Measurements from ENCODE around the gene THEM5. TPM values are rescaled to one million over a fixed set of nuclear protein-coding genes. Genes with fewer than 3 reads are reported as not detected.
"Not testable (repeated sequence)": the region's sequence is repeated elsewhere in the genome, so short reads cannot be mapped to it uniquely, and the experiment has no call there.

Gene THEM5
- total RNA-seq, result not detected
- long read RNA-seq, result 0 reads

GRCh38 chr1:151853411-151853943, at the start of gene THEM5:
Gene THEM5 (minus strand): TSS chr1:151853712. CDS start chr1:151853565, 147 bp downstream.
- Histone ChIP-seq H3K27ac (no peak within 1 kb of the TSS), H3K4me3 (no peak within 1 kb of the TSS), H3K36me3 (no peaks in the 10 kb centered on the region), H3K9me3 (no peaks in the 10 kb centered on the region), H3K27me3 (no peaks in the 10 kb centered on the region), H3K4me1 (peaks cover 11% of the 10 kb centered on the region)
- no peak for TF ChIP-seq CTCF (IDR thresholded peaks at IDR 0.05)
- DNase-seq (no peak), ATAC-seq (no peak)
- intact Hi-C loops (cut with DNase I), result no loop called here

GRCh38 chr1:151902858-151903257, 49.3 kb upstream of the THEM5 start:
- intact Hi-C loops (cut with DNase I), result no loop called here
- Histone ChIP-seq H3K27me3 (no peaks in the 10 kb centered on the region), H3K9me3 (peaks cover 6% of the 10 kb centered on the region), H3K4me3 (no peak overlapping the region), H3K27ac (no peak overlapping the region), H3K36me3 (no peaks in the 10 kb centered on the region), H3K4me1 (peaks cover 6% of the 10 kb centered on the region)
- DNase-seq, result no peak
- no peak for ATAC-seq
- no peak for TF ChIP-seq CTCF (IDR thresholded peaks at IDR 0.05)

GRCh38 chr1:151900804-151901203, 47.3 kb upstream of the THEM5 start:
- H3K4me1 ChIP-seq; DNase-seq; H3K9me3 ChIP-seq; H3K27ac ChIP-seq; H3K4me3 ChIP-seq; ATAC-seq; H3K27me3 ChIP-seq; H3K36me3 ChIP-seq; intact Hi-C loops (cut with DNase I): not testable (repeated sequence)

GRCh38 chr1:151898519-151898991, 45.0 kb upstream of the THEM5 start:
- no peak for TF ChIP-seq CTCF (IDR thresholded peaks at IDR 0.05)
- Histone ChIP-seq H3K27me3 (no peaks in the 10 kb centered on the region), H3K27ac (no peak overlapping the region), H3K4me3 (no peak overlapping the region), H3K4me1 (peaks cover 6% of the 10 kb centered on the region), H3K36me3 (peaks cover 13% of the 10 kb centered on the region), H3K9me3 (peaks cover 6% of the 10 kb centered on the region)
- intact Hi-C loops (cut with DNase I), result no loop called here
- ATAC-seq (no peak), DNase-seq (no peak)

- ATAC-seq (no peak), DNase-seq (no peak)
- intact Hi-C loops (cut with DNase I), result no loop called here
- no peaks in the 10 kb centered on the region for H3K27me3 ChIP-seq
- no peak overlapping the region for H3K4me3 ChIP-seq
- no peak overlapping the region for H3K27ac ChIP-seq
- TF ChIP-seq CTCF (IDR thresholded peaks at IDR 0.05), result no peak
- peaks cover 6% of the 10 kb centered on the region for H3K4me1 ChIP-seq
- peaks cover 16% of the 10 kb centered on the region for H3K36me3 ChIP-seq
- H3K9me3 ChIP-seq, result peaks cover 6% of the 10 kb centered on the region
Measured at GRCh38 chr1:151897991-151898431, 44.5 kb upstream of the THEM5 start.

- Histone ChIP-seq H3K36me3 (peaks cover 43% of the 10 kb centered on the region), H3K27me3 (no peaks in the 10 kb centered on the region), H3K27ac (no peak overlapping the region), H3K9me3 (no peaks in the 10 kb centered on the region), H3K4me1 (no peaks in the 10 kb centered on the region), H3K4me3 (no peak overlapping the region)
- intact Hi-C loops (cut with DNase I), result no loop called here
- no peak for ATAC-seq
- TF ChIP-seq CTCF (IDR thresholded peaks at IDR 0.05), result no peak
- DNase-seq, result no peak
Measured at GRCh38 chr1:151893176-151893924, 39.8 kb upstream of the THEM5 start.

All from upper lobe of right lung (tissue), 1 donor.